ENCODE measurements around the gene TUT1.
"Not testable (repeated sequence)": the region's sequence is repeated elsewhere in the genome, so short reads cannot be mapped to it uniquely, and the experiment has no call there.

Gene TUT1

DNA sequence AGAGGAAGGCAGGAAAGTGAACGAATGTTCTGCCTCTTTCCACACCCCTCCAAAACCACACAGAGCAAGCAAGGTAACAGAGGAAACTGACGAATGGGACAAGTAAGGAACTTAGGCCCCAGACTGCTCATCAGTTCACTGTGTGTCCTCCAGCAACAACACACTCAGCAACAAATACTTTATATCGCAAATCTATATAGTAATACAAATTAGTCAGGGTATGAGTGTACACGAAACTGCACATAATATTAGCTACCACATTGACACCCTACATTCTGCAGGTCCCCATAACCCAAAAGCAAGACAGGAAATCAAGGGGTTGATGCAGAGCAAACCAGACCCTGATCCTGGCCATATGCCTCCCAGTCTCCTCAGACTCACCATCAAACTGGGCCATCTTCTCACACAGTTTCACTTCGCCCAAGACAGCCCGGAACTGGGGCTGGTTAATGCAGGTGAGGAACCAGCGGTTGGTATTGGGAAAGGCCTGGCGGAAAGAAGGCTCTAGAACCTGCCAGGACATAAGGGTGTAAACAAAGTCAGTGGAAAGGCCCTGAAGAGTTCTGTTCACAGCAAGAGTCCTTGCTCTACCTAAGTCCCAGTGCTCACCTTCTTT, 24.2 kb downstream of the TUT1 start:
- Histone ChIP-seq H3K4me1 (ENCODE audit: control insufficient read depth, insufficient read depth, low read length, poor library complexity, severe bottlenecking) (peaks cover 23% of the 10 kb centered on the region), H3K27ac (ENCODE audit: low read depth, low read length, severe bottlenecking) (no peak overlapping the region), H3K4me3 (ENCODE audit: extremely low read depth, insufficient read depth, low read length, poor library complexity, severe bottlenecking) (no peak overlapping the region), H3K36me3 (ENCODE audit: control insufficient read depth, insufficient read depth, low read length) (peaks cover 95% of the 10 kb centered on the region), H3K9me3 (ENCODE audit: control insufficient read depth, low read length) (no peaks in the 10 kb centered on the region)
- WGBS, 2 experiments (ENCODE audit: insufficient coverage in 2 of 2) = 86 to 95% methylated on average over 1 to 4 of the region's 8 CpGs

DNA sequence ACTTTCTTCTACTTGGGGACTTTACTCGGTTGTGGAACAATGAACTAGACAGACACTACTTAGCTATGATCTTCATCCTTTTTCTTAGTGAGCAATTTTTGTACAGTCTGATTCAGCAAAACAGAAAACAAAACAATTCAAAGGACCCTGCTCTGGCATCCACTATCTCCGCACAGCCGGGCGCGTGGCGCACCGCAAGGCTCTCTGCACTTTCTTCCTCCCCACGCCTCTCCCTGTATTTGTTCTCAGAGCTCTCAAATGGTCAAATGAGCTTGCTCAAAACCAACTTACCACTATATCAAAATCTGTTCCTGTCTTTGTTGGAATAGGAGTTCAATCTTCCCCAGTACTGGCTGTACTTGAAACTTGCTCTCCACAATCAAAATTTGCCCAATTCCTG, 25.1 kb downstream of the TUT1 start:
- WGBS, 2 experiments (ENCODE audit: insufficient coverage in 2 of 2) = 97 to 100% methylated on average over 8 of the region's 8 CpGs
- Histone ChIP-seq H3K36me3 (ENCODE audit: control insufficient read depth, insufficient read depth, low read length) (peaks cover 95% of the 10 kb centered on the region), H3K9me3 (ENCODE audit: control insufficient read depth, low read length) (no peaks in the 10 kb centered on the region)

GRCh38 chr11:62565100-62565802, 26.1 kb downstream of the TUT1 start:
- Histone ChIP-seq H3K36me3 (ENCODE audit: control insufficient read depth, insufficient read depth, low read length) (peaks cover 88% of the 10 kb centered on the region), H3K4me3 (ENCODE audit: extremely low read depth, insufficient read depth, low read length, poor library complexity, severe bottlenecking) (no peak overlapping the region), H3K4me1 (ENCODE audit: control insufficient read depth, insufficient read depth, low read length, poor library complexity, severe bottlenecking) (peaks cover 16% of the 10 kb centered on the region), H3K27ac (ENCODE audit: low read depth, low read length, severe bottlenecking) (no peak overlapping the region), H3K9me3 (ENCODE audit: control insufficient read depth, low read length) (no peaks in the 10 kb centered on the region)
- WGBS, 2 experiments (ENCODE audit: insufficient coverage in 2 of 2) = 97 to 100% methylated on average over 2 to 5 of the region's 5 CpGs

More for the DNA sequence above, 25.1 kb downstream of the TUT1 start:
- no peak overlapping the region for H3K4me3 ChIP-seq (ENCODE audit: extremely low read depth, insufficient read depth, low read length, poor library complexity, severe bottlenecking)
- H3K27ac ChIP-seq (ENCODE audit: low read depth, low read length, severe bottlenecking) = no peak overlapping the region
- peaks cover 18% of the 10 kb centered on the region for H3K4me1 ChIP-seq (ENCODE audit: control insufficient read depth, insufficient read depth, low read length, poor library complexity, severe bottlenecking)

- Histone ChIP-seq H3K4me1 (ENCODE audit: control insufficient read depth, insufficient read depth, low read length, poor library complexity, severe bottlenecking) (peaks cover 43% of the 10 kb centered on the region), H3K36me3 (ENCODE audit: control insufficient read depth, insufficient read depth, low read length) (peaks cover 88% of the 10 kb centered on the region), H3K27ac (ENCODE audit: low read depth, low read length, severe bottlenecking) (peak overlapping the region; percentile 64)
Observed at GRCh38 chr11:62561677-62562230, 29.6 kb downstream of the TUT1 start.

GRCh38 chr11:62560566-62561103, 30.7 kb downstream of the TUT1 start:
- Histone ChIP-seq H3K36me3 (ENCODE audit: control insufficient read depth, insufficient read depth, low read length) (peaks cover 78% of the 10 kb centered on the region), H3K4me1 (ENCODE audit: control insufficient read depth, insufficient read depth, low read length, poor library complexity, severe bottlenecking) (peaks cover 53% of the 10 kb centered on the region), H3K27ac (ENCODE audit: low read depth, low read length, severe bottlenecking) (peak overlapping the region; percentile 64), H3K4me3 (ENCODE audit: extremely low read depth, insufficient read depth, low read length, poor library complexity, severe bottlenecking) (no peak overlapping the region), H3K9me3 (ENCODE audit: control insufficient read depth, low read length) (no peaks in the 10 kb centered on the region)
- WGBS, 2 experiments (ENCODE audit: insufficient coverage in 2 of 2) = 58 to 62% methylated on average over 2 of the region's 2 CpGs

More at GRCh38 chr11:62561677-62562230, 29.6 kb downstream of the TUT1 start:
- WGBS, 2 experiments (ENCODE audit: insufficient coverage in 2 of 2) = 14 to 60% methylated on average over 1 to 2 of the region's 3 CpGs
- H3K9me3 ChIP-seq (ENCODE audit: control insufficient read depth, low read length); H3K4me3 ChIP-seq (ENCODE audit: extremely low read depth, insufficient read depth, low read length, poor library complexity, severe bottlenecking): not testable (repeated sequence)

DNA sequence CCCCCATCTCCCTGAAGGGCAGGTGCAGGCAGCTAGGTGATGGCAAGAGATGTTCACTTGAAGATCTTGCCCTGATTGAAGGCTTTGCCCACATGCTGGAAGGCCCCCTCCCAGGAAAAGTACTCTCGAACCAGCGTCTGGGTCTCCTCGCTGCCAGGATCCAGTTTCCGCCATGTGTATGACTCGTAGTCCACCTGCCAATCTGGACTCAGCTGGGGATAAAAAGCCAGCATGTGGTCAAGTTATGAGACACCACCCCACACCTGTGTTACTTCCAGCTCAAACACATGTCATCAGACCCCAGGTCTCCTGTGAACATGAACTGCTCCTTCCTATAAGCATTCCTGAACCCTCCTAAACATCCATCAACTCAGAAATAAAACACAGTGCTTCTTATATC, 31.7 kb downstream of the TUT1 start:
- H3K9me3 ChIP-seq (ENCODE audit: control insufficient read depth, low read length); H3K4me3 ChIP-seq (ENCODE audit: extremely low read depth, insufficient read depth, low read length, poor library complexity, severe bottlenecking): not testable (repeated sequence)
- Histone ChIP-seq H3K27ac (ENCODE audit: low read depth, low read length, severe bottlenecking) (peak overlapping the region; percentile 39), H3K36me3 (ENCODE audit: control insufficient read depth, insufficient read depth, low read length) (peaks cover 79% of the 10 kb centered on the region), H3K4me1 (ENCODE audit: control insufficient read depth, insufficient read depth, low read length, poor library complexity, severe bottlenecking) (peaks cover 63% of the 10 kb centered on the region)
- WGBS, 2 experiments (ENCODE audit: insufficient coverage in 2 of 2) = 88 to 95% methylated on average over 5 of the region's 5 CpGs

DNA sequence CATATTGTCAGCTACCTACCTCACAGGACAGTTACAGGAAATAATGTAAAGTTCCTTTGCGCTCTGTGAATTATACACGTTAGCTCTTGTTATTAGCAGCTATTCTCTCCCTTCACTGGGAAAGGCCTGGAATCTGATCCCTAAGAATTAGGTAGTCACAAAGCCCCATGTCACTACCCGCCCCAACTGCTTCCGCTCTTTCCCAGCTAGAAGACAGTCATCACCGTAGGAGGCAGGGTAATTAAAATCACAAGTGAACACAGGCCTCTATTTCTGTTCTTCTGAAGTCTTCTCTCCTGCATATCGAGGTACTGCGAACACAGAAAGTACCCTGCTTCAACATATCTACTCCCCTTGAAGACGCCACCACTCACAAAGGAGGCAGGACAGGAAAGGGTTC, 32.1 kb downstream of the TUT1 start:
- H3K36me3 ChIP-seq (ENCODE audit: control insufficient read depth, insufficient read depth, low read length) = peaks cover 76% of the 10 kb centered on the region
- H3K27ac ChIP-seq (ENCODE audit: low read depth, low read length, severe bottlenecking) = peak overlapping the region; percentile 39
- H3K9me3 ChIP-seq (ENCODE audit: control insufficient read depth, low read length) = no peaks in the 10 kb centered on the region
- peaks cover 67% of the 10 kb centered on the region for H3K4me1 ChIP-seq (ENCODE audit: control insufficient read depth, insufficient read depth, low read length, poor library complexity, severe bottlenecking)
- WGBS, 2 experiments (ENCODE audit: insufficient coverage in 2 of 2) = 80 to 85% methylated on average over 6 of the region's 8 CpGs
- no peak overlapping the region for H3K4me3 ChIP-seq (ENCODE audit: extremely low read depth, insufficient read depth, low read length, poor library complexity, severe bottlenecking)

DNA sequence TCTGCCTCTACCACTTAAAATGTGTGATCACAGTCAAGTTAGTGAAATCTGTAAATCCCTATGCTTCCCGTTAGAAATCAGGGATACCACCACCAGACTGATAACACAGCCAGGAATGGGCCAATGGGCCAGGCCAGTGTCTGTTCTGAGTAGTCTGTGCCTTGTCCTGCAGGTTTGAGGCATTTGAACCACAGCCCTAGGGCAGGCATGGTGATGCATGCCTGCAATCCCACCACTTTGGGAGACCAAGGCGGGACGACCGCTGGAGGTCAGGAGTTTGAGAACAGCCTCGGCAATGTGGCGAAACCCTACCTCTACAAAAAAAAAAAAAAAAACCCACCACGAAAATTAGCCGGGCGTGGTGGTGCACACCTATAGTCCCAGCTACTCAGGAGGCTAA, 32.7 kb downstream of the TUT1 start:
- no peak overlapping the region for H3K4me3 ChIP-seq (ENCODE audit: extremely low read depth, insufficient read depth, low read length, poor library complexity, severe bottlenecking)
- peaks cover 71% of the 10 kb centered on the region for H3K36me3 ChIP-seq (ENCODE audit: control insufficient read depth, insufficient read depth, low read length)
- 75% methylated on average over 1 of the region's 9 CpGs; no CpG with 5 or more reads in 1 of the 2 experiments for WGBS, 2 experiments (ENCODE audit: insufficient coverage in 2 of 2)
- peaks cover 73% of the 10 kb centered on the region for H3K4me1 ChIP-seq (ENCODE audit: control insufficient read depth, insufficient read depth, low read length, poor library complexity, severe bottlenecking)
- peak overlapping the region; percentile 39 for H3K27ac ChIP-seq (ENCODE audit: low read depth, low read length, severe bottlenecking)
- H3K9me3 ChIP-seq (ENCODE audit: control insufficient read depth, low read length) = no peaks in the 10 kb centered on the region

- 89 to 92% methylated on average over 3 of the region's 3 CpGs for WGBS, 2 experiments (ENCODE audit: insufficient coverage in 2 of 2)
- H3K36me3 ChIP-seq (ENCODE audit: control insufficient read depth, insufficient read depth, low read length) = peaks cover 57% of the 10 kb centered on the region
- peak overlapping the region; percentile 96 for H3K27ac ChIP-seq (ENCODE audit: low read depth, low read length, severe bottlenecking)
- peaks cover 78% of the 10 kb centered on the region for H3K4me1 ChIP-seq (ENCODE audit: control insufficient read depth, insufficient read depth, low read length, poor library complexity, severe bottlenecking)
- H3K4me3 ChIP-seq (ENCODE audit: extremely low read depth, insufficient read depth, low read length, poor library complexity, severe bottlenecking) = no peak overlapping the region
- H3K9me3 ChIP-seq (ENCODE audit: control insufficient read depth, low read length) = no peaks in the 10 kb centered on the region
Observed at GRCh38 chr11:62556875-62557631, 34.3 kb downstream of the TUT1 start.

- Histone ChIP-seq H3K4me1 (ENCODE audit: control insufficient read depth, insufficient read depth, low read length, poor library complexity, severe bottlenecking) (peaks cover 82% of the 10 kb centered on the region), H3K27ac (ENCODE audit: low read depth, low read length, severe bottlenecking) (peak overlapping the region; percentile 96), H3K36me3 (ENCODE audit: control insufficient read depth, insufficient read depth, low read length) (peaks cover 49% of the 10 kb centered on the region), H3K9me3 (ENCODE audit: control insufficient read depth, low read length) (no peaks in the 10 kb centered on the region), H3K4me3 (ENCODE audit: extremely low read depth, insufficient read depth, low read length, poor library complexity, severe bottlenecking) (no peak overlapping the region)
- 37 to 44% methylated on average over 5 to 8 of the region's 14 CpGs for WGBS, 2 experiments (ENCODE audit: insufficient coverage in 2 of 2)
Observed at GRCh38 chr11:62556108-62556874, 35.0 kb downstream of the TUT1 start.
